GDM1 (cell line): ENCODE results near the gene EXOC6B.

ENCODE experiments used
- DNase-seq: peaks from one replicate; lab custom pipeline; 2025; lab: John Stamatoyannopoulos, UW

EXOC6B gene

GRCh38 chr2:72144632-72145288, 681.1 kb downstream of the EXOC6B start:
- no peak for DNase-seq

- DNase-seq, result no peak
Measured at GRCh38 chr2:72144274-72144631, 681.6 kb downstream of the EXOC6B start.

DNA sequence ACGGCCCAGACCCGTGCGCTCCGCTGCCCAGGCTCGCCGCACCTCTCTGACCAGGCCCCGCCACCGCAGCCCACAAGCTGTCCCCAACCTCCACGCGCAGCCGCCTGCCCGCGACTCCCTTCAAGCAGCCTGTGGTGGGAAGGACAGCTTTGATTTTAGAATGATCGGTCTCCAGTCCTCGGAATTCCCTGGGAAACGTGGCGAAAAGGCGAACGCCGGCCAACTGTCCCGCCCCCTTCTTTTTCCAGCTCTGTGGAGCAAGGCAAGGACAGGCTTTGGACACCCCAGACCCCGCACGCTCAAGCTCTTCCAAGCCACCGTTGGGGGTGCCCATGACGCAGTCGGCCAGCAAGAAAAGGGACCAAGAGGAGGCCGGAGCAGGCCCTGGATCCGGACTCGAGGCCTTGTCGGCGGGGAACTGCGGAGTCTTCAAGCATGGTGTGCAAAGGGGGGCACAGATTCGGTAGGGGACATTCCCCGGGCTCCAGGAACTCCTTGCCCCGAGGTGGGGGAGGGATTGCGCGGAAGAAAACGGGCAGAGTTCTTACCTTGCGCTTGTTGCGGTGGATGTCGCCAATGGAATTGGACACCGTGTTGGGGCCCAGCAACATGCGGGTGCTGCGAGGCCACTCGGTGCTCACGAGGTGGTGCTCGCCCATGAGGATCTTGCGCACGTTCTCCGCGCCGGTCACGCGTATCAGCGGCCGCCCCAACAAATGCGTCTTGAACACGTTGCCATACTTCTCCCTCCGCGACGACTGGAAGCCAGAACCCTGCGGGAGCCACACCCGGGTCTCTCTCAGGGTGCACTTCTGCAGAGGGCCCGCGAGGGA, 682.2 kb downstream of the EXOC6B start:
- DNase-seq, result no peak

GRCh38 chr2:72142570-72143440, 683.0 kb downstream of the EXOC6B start:
- DNase-seq, result no peak

GRCh38 chr2:72141881-72142451, 683.9 kb downstream of the EXOC6B start:
- no peak for DNase-seq

- DNase-seq, result no peak
Measured at GRCh38 chr2:72141032-72141645, 684.7 kb downstream of the EXOC6B start.

DNA sequence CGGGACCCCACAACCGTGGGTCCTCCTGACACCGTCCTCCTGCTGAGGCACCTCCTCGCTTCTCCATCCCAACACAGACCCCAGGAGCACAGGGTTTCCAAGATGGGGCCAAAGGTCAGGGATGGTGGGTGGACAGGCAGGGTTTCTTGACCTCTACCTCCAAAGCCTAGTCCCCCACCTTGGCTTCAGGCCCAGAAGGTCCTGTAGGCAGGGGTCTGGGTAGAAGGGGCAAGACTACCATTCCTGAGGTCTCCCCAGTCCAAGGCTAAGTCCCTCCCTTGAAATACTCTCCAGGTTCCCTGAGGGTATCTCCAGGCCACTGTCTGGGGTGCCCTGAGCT, 685.2 kb downstream of the EXOC6B start:
- DNase-seq, result no peak

DNA sequence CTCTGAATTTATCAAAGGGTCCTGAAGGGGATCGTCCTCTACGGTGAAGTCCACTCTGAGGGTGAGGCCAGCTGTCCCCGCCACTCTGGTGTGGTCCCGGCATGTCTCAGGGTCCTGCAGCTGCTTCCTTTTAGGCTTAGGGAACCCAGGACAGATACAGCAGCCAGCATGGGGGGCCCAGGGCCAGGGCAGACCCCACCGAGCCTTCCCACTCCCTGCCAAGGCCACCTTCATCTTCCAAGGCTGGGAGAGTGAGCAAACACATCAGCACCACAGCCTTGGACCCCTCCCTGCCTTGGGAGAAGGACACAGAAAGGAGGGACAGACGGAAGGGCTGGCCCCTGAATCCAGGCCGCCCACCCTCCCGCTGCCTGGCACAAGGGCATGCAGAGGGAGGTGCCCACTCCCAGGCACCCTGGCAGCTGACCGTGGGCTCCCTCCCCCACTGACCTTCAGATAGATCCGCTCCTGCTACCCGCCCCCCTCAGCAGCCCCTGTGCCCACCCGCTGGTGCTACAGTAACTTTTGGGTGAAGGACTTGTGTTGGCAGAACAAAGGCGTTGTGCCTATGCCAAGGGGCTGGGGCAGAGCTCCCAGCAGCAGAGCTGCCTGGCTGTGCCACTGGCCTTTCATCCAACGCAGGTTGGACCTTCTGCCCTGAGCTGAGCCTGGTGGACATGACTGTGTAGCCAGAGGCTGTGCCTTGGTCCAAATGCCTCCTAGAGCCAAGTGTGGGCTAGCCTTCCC, 685.8 kb downstream of the EXOC6B start:
- DNase-seq, result no peak

GRCh38 chr2:72139471-72139873, 686.4 kb downstream of the EXOC6B start:
- no peak for DNase-seq

DNA sequence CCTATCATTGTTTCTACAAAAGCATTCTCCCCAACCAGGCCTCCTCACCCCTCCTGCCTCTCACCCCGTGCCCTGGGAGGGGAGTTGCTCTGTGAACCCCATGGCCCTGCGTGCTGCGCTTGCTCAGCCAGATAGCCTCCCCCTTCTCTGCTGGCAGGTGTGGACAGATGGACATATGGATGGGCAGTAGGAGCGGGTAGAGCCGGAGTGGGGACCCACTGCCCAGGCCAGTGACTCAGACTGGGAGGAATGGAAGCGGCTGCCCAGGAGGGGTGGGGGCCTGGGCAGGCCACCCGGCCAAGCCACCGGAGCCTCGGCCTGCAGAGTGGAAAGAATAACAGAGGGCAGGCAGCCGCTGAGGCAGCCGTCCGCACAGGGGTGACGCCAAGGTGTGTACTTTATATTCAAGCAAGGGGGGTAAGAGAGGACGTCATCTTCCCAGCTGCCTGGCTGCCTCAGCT, 686.9 kb downstream of the EXOC6B start:
- no peak for DNase-seq

GRCh38 chr2:72138011-72138881, 687.6 kb downstream of the EXOC6B start:
- no peak for DNase-seq

GRCh38 chr2:72137498-72138010, 688.3 kb downstream of the EXOC6B start:
- no peak for DNase-seq

GRCh38 chr2:72136933-72137497, 688.8 kb downstream of the EXOC6B start:
- DNase-seq, result no peak

DNA sequence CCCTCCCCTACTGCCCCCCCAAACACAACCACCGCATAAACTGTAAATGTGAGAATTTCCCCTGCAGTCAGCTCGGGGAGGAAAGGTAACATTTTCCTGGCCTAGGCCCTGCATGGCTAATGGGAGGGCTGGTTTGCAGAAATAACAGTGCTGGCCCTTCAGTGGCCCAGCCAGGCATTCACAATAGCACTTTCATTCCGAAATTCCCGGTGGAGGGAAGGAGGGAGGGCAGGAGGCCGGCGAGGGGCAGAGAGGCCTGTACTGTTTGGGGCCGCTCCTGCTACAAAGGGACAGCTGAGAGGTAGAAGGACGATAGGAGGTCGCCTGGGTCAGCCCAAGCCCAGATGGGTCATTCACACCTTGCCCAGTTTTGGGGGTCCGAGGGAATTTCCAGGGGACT, 689.5 kb downstream of the EXOC6B start:
- DNase-seq, result no peak

DNA sequence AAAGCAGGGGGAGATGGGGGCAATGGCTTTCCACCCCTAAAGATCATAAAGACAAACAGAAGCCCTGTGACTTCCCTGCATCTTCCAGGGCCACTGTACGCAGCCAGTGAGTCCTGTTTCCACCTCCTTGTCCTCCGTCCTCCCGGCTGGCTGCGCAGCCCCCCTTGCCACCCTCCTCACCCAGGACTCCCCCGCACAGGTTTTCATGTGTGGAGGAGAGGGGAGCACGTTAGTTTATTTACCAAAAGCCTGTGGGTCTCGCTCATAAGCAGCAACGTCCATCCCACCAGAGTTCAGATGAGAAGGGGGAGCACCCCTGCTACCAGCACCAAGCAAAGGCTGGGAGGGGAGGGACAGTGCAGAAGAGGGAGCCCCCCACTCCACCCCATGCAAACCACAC, 689.9 kb downstream of the EXOC6B start:
- no peak for DNase-seq

GRCh38 chr2:72134997-72135800, 690.6 kb downstream of the EXOC6B start:
- DNase-seq, result no peak

- no peak for DNase-seq
Measured at GRCh38 chr2:72134408-72134996, 691.3 kb downstream of the EXOC6B start.

DNA sequence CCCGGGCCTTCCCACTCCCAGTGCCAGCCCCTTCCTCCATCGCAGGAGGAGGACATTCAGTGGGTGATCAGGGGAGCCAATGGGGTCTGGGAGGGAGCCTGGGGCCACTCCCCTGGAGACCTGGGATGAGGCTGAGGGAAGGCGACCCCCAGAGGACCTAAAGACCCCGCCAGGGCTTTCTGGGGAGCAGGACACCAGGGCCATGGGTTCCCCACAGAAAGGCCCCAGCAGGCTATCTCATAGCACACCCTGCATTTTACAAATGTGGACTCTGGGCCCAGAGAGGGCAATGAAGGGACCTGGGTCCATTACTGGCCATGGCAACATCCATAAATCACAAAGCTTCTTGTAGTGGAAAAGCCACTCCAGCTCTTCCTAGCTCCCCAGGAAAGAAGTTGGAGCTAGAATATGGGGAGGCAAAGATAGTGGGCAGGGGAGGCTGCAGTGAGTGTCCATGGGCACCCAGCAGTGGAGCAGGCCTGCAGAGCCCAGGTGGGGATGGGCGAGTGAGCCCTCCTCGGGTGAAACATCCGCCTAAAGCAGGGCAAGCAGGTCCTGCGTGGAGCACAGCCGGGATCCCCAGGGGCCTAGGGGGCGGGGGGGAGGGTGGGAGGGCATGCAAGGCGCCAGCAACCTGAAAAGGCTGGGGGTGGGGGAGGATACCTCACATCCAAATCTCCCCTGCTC, 692.0 kb downstream of the EXOC6B start:
- no peak for DNase-seq
